ENCODE results near the gene EBF4.

GRCh38 chr20:2794202-2794748 is 101.7 kb downstream of the EBF4 start:
- TF ChIP-seq CTCF (IDR thresholded peaks at IDR 0.05) (no peak), ZFX (IDR thresholded peaks at IDR 0.05; ENCODE audit: borderline replicate concordance) (no peak)
